HG03575 (cell line): Measurements from ENCODE around the gene C19orf53.
A peak's percentile ranks its signal among the peaks of the same experiment; 100 is the strongest.
"Not testable (repeated sequence)": the region's sequence is repeated elsewhere in the genome, so short reads cannot be mapped to it uniquely, and the experiment has no call there.

ENCODE experiments used
- ATAC-seq: cut with Tn5 transposase; IDR thresholded peaks from one replicate; pipeline ENCODE4 v1.9.1; 2021; ENCODE audit not compliant: unreplicated experiment, insufficient number of reproducible peaks, low FRiP score; ENCODE audit errors: extremely low read depth

The C19orf53 gene

GRCh38 chr19:13793317-13793716 lies 19.1 kb downstream of the C19orf53 start:
- ATAC-seq = not testable (repeated sequence)

- no peak for ATAC-seq
Observed at GRCh38 chr19:13794398-13794756, 20.1 kb downstream of the C19orf53 start.

- peak; percentile 91 for ATAC-seq
Observed at GRCh38 chr19:13794757-13795589, 20.7 kb downstream of the C19orf53 start, which contains the start of gene ZSWIM4. Gene ZSWIM4, plus strand, starts transcription at chr19:13795443. Its CDS starts 206 bp downstream, at chr19:13795649.

- ATAC-seq = no peak
Observed at GRCh38 chr19:13795595-13796300, 21.5 kb downstream of the C19orf53 start.

- no peak for ATAC-seq
Observed at GRCh38 chr19:13796301-13797057, 22.2 kb downstream of the C19orf53 start.

- ATAC-seq = no peak
Observed at GRCh38 chr19:13797058-13797440, 22.8 kb downstream of the C19orf53 start.

GRCh38 chr19:13797870-13798269 lies 23.6 kb downstream of the C19orf53 start:
- no peak for ATAC-seq

GRCh38 chr19:13799669-13800068 lies 25.4 kb downstream of the C19orf53 start:
- ATAC-seq = no peak

- no peak for ATAC-seq
Observed at GRCh38 chr19:13803038-13803437, 28.8 kb downstream of the C19orf53 start.

- no peak for ATAC-seq
Observed at GRCh38 chr19:13804830-13805683, 30.8 kb downstream of the C19orf53 start.

- ATAC-seq = no peak
Observed at GRCh38 chr19:13806728-13807127, 32.5 kb downstream of the C19orf53 start.

GRCh38 chr19:13807421-13808021 lies 33.3 kb downstream of the C19orf53 start:
- no peak for ATAC-seq

GRCh38 chr19:13808856-13809255 lies 34.6 kb downstream of the C19orf53 start:
- no peak for ATAC-seq

GRCh38 chr19:13812544-13812943 lies 38.3 kb downstream of the C19orf53 start:
- no peak for ATAC-seq

- no peak for ATAC-seq
Observed at GRCh38 chr19:13813147-13813546, 38.9 kb downstream of the C19orf53 start.

- ATAC-seq = no peak
Observed at GRCh38 chr19:13814550-13814949, 40.3 kb downstream of the C19orf53 start.

GRCh38 chr19:13817018-13817614 lies 42.9 kb downstream of the C19orf53 start:
- ATAC-seq = no peak
